Parietal lobe (tissue), 1 donor: Measurements from ENCODE around the gene YIPF4. TPM values are rescaled to one million over a fixed set of nuclear protein-coding genes. Genes with fewer than 3 reads are reported as not detected.

Experiments used
- total RNA-seq: library from RNA; depleted of rRNA; stranded (reverse); fragments of >200 nt; gene quantifications from one replicate; pipeline ENCODE4 v1.2.3, GENCODE V29; 2014

Gene YIPF4
- total RNA-seq: 41.3 TPM

GRCh38 chr2:32277674-32278477 lies at the start of gene YIPF4:
TSS of gene YIPF4 (plus strand) at chr2:32277904. CDS start at chr2:32278156, 252 bp downstream.

GRCh38 chr2:32264422-32265105 lies 13.1 kb upstream of the YIPF4 start, which contains the start of gene NLRC4:
TSS of gene NLRC4 (minus strand) at chr2:32264886. CDS start at chr2:32256775, 8,111 bp downstream.

GRCh38 chr2:32356681-32357317 lies 79.1 kb downstream of the YIPF4 start, which contains the start of gene BIRC6:
TSS of gene BIRC6 (plus strand) at chr2:32357023. CDS start at chr2:32357162, 139 bp downstream.

Other genes starting within 250 kb of the YIPF4 start
- gene DPY30, start 238.1 kb upstream of the YIPF4 start, total RNA-seq: 60.4 TPM
- 204 TPM for gene SPAST, start 214.3 kb upstream of the YIPF4 start, total RNA-seq
- 26.9 TPM for gene SLC30A6, start 112.0 kb upstream of the YIPF4 start, total RNA-seq
- 0.31 TPM for gene NLRC4, start 13.0 kb upstream of the YIPF4 start, total RNA-seq
- gene BIRC6, start 79.1 kb downstream of the YIPF4 start, total RNA-seq: 456 TPM